NCI-H345 treated with DMSO at 0.1 percent for 48 hours (cell line): Measurements from ENCODE around the gene STOX1.
"Not testable (repeated sequence)": the region's sequence is repeated elsewhere in the genome, so short reads cannot be mapped to it uniquely, and the experiment has no call there.

Experiments used
- DNase-seq: peaks from one replicate; lab custom pipeline; 2025; ENCODE audit not compliant: unreplicated experiment; lab: John Stamatoyannopoulos, UW

STOX1 gene

DNA sequence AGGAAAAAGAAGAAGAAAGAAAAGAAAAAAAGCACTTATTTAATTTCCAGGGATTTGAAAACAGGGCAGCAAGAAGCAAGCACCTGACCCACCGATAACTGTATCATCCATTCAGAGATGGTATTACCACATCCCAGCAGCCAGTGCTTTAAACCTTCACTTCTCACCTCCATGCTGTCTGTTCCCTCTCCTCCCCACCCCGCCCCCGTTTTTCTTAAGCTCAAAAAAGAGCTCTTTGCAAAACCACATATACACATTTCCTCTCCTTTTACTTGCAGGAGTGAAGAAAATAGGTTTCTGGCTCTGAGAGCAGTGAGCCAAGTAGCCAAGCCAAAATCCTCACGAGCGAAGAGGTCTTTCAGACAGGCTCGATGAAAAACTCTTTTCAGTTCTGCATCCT lies 2.2 kb downstream of the STOX1 start:
- no peak for DNase-seq

DNA sequence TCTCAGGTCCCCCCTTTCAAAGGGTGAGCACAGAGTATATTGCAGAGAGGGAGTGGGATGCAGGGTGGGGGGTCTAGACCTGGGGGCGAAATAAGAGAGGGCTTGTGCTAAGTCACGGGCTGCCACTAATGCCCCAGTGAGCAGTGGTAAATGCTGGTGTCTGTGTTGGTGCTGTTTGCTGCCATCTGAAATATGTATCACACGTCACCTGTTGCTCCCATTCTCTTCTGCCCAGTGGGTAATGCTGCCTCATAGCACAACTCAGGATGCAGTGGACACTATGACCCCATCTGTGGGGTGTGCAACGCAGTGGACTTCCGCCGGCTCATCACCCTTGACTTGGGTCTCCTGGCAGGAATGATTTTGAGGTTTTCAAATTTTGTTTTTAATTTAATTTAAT lies 2.6 kb downstream of the STOX1 start:
- DNase-seq, result no peak

DNA sequence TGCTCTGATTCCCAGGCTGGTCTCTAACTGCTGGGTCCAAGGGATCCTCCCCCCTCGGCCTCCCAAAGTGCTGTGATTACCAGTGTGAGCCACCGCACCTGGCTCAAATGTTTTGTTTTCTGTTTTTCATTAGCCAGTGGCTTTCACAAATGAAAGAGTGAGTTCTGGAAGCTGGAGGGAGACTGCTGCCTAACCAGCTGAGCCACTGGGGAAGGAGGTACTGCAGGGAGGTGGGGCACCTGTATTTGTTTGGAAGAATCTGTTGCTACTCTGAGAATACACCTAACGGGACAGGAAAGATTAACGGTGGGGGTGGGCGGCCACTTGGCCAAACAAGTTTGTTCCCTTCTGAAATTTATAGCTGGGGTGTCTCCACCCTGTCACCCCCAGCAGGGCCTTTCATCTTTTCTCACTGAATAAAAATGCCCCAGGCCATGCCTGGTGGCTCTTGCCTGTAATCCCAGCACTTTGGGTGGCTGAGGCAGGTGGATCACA lies 4.7 kb downstream of the STOX1 start:
- DNase-seq, result no peak

DNA sequence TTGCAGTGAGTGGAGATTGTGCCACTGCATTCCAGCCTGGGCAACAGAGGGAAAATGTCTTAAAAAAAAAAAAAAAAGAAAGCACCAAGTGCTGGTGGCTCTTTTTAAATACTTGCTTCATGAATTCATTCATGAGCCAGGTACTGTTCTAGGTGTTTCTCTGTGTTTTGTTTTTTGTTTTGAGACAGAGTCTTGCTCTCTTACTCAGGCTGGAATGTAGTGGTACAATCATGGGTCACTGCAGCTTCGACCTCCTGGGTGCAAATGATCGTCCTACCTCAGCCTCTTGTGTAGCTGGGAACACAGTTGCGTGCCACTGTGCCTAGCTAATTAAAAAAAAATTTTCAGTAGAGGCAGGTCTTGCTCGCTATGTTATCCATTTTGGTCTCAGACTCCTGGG lies 5.3 kb downstream of the STOX1 start:
- DNase-seq, result no peak

DNA sequence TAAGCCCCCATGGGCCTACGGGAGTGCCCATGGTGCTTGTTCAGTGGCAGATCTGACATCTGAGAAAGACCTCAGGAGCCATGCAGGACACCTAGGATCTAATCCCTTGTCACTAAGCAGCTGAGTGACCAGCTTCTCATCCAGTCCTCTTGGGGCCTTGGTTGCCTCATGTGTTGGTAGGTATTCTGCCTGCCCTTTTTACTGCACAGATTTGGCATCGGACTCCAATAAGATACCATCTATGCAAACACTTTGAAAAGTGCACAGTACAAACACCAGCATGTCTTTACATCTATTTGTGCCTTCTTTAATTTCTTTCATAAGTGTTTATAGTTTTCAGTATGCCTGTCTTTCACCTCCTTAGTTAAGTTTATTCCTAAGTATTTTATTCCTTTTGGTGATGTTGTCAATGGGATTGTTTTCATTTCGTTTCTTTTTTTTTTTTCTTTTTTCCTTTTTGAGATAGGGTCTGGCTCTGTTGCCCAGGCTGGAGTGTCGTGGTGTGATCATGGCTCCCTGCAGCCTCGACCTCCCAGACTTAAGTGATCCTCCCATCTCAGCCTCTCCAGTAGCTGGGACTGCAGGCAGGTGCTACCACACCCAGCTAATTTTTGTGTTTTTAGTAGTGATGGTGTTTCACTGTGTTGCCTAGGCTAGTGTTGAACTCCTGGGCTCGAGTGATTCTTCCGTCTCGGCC lies 10.4 kb downstream of the STOX1 start:
- DNase-seq, result no peak

DNA sequence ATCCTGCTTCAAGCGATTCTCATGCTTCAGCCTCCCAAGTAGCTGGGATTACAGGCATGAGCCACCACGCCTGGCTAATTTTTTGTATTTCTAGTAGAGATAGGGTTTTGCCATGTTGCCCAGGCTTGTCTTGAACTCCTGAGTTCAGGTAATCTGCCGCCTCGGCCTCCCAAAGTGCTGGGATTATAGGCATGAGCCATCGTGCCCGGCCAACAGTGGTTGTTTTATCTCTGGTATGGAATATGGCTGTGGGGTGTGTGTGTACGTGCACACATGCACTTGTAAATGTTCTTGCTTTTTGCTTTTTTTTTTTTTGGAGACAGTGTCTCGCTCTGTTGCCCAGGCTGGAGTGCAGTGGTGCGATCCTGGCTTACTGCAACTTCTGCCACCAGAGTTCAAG lies 13.3 kb downstream of the STOX1 start:
- not testable (repeated sequence) for DNase-seq

DNA sequence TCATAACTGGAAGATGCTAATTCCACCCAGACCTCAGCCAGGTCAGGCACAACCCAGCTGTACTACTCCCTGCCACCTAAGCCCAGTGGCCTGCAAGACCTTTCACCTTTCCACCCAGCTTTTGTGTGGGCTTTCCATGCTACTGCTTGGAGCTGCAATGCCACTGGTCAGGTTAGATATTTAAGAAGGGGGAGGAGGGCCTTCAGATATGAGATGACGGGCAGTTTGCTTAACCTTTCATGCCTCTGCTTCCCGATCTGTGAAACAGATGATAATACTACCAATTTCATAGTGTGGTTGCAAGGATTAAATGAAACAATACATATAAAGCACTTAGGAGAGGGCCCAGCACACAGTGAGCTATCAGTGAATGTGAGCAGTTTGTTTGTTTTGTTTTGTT lies 20.9 kb downstream of the STOX1 start:
- no peak for DNase-seq

DNA sequence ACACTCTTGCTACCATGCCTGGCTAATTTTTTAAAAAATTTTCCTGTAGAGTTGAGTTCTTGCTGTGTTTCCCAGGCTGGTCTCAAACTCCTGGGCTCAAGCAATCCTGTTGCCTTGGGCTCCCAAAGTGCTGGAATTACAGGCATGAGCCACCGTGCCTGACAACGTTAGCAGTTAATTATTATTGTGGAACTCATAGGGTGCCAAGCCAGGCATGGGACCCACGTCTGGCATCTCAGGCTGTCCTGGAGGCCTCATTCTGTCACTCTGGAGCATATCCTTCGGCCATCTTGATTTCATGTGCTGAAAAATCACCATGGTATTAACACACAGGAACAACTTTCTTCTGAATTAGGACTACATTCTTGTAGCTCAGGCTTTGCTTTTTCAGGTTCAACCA lies 21.5 kb downstream of the STOX1 start:
- DNase-seq, result no peak

DNA sequence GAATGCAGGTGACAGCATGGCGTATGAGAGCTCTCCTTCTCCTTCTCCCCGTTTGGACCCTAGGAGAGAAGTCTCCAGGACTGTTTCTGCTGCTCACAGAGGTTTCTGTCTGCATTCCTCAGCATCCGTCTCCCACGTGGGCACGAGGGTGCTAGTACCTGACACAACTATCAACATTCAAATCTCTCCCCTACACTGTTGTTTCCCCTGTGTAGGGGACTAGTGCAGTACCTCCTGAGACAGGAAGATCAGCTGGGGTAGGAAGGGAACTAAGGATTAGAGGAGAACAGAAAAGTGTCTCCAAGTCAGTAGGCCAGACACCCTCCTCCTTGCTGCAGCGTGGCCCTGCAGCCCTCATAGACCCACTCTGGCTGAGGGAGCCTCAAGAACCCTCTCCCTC lies 29.0 kb downstream of the STOX1 start:
- DNase-seq, result no peak

DNA sequence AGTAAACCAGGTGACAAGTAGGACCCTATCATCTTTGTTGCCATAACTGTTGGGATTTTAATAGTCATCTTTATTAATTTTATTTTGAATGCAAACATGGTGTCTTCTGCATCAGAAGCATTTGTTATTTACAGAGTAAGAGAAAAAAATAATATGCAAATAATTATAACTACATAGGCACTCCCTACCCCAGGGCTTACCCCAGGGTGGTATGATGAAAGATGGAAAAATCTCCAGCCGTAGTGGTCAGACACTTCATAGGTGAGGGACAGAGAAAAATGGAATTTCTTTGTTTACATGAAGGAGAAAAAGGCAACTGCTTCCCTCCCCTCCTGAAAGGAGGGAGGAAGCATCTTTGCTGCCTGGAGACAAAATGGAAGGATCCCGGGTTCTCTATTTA lies 29.7 kb downstream of the STOX1 start:
- no peak for DNase-seq

DNA sequence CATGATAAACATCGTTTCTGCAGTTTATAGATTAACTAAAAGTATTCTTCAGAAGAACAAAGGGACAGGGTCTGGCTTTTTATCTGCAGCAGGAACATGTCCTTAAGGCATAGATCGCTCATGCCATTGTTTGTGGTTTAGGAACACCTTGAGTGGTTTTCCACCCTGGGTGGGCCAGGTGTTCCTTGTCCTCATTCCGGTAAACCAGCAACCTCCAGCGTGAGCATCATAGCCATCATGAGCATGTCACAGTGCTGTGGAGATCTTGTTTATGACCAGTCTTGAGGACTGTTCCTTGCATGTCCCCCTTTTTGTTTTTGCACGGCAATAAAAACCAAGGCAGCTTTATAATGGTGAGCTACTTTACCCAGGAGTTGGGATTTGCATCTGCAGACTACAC lies 33.9 kb downstream of the STOX1 start:
- DNase-seq, result no peak

DNA sequence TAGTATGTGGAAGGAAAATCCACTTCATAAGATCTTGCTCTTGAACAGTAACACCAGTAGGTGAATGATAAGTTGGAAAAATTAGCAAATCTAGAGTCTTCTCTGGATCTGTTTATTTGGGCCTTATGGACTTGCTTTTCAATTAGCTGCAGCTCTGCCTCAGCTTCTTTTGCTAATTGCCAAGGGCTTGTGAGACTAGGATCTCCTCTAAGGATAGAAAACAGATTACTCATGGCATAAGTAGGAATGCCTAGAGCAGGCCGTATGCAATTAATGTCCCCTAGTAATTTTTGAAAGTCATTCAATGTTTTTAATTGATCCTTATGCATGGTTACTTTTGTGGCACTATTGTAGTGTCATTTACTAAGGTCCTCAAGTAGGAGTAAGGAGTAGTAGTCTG lies 37.3 kb downstream of the STOX1 start:
- DNase-seq, result no peak

DNA sequence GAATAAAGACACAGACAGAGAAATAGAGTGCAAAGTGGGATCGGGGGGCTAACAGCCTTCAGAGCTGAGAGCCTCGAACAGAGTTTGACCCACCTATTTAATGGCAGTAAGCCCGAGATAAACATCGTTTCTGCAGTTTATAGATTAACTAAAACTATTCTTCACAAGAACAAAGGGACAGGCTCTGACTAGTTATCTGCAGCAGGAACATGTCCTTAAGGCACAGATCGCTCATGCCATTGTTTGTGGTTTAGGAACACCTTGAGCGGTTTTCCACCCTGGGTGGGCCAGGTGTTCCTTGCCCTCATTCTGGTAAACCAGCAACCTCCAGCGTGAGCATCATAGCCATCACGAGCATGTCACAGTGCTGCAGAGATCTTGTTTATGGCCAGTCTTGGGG lies 40.8 kb downstream of the STOX1 start:
- DNase-seq, result not testable (repeated sequence)

DNA sequence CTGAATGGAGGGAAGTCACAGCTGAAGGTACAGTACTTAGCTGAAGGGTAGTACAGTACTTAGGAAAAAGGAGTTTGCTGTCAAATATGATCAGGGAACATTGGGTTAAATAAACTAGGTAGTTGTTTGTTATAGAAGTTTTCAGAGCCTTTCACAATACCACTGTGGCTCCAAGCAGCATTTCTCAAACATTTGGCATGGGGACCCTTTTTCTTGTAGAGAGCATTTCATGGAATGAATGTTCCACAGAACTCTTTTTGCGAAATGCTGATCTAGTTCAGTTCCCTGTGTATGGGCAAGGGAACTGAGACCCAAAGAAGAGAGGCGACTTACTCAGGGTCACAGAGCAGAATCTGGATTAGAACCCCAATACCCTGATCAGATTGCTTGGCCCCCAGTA lies 42.3 kb downstream of the STOX1 start:
- DNase-seq, result no peak

DNA sequence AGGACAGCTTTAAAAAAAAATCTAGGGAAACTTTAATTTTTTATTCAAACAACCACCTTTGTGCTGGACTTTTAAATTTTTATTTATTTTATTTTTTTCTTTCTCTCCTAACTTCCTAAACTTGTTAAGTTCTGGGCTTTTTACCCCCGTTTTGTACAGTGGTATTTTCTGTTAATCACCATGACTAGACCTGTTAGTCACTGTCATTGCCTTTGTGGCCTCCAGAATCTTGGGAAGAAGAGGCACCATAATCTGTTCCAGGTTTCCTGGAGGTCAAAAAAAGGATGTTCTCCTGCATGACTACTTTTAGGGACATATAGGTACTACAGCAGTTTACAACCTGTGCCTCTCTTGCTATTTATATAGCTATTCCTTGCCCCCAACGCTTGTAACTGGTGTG lies 42.7 kb downstream of the STOX1 start:
- DNase-seq, result no peak

DNA sequence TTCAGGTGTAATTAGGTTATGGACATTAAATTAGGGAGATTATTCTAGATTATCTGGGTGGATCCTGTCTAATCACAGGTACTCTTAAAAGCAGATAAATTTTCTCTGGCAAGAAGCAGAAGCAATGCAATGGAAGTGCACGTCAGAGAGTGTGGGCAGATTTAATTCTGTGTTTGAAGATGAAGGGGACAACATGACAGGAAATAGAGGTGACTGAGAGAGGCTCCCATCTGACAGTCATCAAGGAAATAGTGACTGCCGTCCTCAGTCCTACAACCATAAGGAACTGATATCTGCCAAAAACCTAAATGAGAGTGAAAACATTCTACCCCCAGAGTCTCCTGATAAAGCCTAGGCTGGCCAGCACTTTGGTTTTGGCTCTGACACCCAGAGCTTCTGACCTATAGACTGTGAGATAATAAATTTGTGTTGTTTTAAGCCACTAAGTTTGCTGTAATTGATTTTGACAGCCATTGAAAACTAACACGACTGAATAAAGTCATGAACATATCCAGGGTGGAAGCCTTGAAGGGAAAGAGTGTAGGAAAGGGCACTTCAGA lies 43.3 kb downstream of the STOX1 start:
- no peak for DNase-seq

DNA sequence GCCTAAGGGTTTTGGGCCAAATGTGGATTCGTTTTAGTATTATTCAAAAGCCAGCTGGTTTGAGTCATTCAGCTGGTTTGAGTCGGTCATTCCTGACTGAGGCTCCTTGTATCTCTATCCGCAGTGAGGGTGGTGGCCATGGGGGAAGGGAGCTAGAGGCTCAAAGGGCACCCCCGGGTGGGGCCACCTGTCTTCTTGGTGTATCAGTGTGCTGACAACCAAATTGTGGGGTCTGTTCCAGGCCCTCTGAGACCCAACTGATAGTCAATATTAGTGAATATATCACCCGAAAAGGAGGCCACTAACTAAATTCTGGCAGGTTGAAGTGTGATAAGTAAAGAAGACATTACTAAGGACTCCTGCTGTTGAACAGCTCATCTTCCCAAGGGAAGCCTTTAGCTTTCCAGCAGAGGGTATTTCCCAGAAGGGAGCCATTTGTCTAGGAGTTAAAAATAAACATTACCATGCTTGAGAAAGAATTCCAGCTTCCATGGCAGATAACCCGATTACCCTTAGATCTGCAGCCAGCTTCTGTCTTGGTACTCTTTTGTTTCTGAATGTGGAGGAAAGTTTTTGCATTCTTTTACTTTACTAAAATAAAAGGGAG lies 43.9 kb downstream of the STOX1 start:
- DNase-seq, result peak; percentile 35

DNA sequence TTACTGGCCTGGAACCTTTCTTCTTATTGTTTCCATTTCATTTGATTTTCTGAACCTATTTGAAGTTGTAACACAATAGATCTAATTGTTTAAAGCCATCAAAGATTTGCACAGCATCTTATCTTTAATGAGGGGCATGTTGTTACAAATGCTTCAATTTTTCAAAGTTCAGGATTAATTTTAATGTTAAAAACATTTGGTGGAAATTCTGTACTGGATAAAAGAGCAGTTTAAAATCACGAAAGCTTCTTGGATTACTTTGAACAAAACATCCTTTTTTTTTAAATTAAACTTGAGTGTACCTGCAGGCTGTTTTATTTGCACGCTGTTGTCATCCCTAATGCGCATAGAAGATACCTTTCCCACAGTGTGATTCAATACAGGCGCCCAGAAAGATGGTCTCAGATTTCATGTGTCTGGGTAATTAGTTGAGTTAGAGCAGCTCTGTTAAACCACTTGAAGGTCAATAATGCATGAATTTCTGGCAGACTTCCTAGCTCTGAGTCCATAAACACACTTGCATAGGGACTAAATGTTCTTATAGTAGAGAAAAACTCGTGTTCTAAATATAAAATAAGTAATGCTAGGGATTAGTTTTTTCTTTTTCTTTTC lies 44.5 kb downstream of the STOX1 start:
- DNase-seq, result peak; percentile 93

DNA sequence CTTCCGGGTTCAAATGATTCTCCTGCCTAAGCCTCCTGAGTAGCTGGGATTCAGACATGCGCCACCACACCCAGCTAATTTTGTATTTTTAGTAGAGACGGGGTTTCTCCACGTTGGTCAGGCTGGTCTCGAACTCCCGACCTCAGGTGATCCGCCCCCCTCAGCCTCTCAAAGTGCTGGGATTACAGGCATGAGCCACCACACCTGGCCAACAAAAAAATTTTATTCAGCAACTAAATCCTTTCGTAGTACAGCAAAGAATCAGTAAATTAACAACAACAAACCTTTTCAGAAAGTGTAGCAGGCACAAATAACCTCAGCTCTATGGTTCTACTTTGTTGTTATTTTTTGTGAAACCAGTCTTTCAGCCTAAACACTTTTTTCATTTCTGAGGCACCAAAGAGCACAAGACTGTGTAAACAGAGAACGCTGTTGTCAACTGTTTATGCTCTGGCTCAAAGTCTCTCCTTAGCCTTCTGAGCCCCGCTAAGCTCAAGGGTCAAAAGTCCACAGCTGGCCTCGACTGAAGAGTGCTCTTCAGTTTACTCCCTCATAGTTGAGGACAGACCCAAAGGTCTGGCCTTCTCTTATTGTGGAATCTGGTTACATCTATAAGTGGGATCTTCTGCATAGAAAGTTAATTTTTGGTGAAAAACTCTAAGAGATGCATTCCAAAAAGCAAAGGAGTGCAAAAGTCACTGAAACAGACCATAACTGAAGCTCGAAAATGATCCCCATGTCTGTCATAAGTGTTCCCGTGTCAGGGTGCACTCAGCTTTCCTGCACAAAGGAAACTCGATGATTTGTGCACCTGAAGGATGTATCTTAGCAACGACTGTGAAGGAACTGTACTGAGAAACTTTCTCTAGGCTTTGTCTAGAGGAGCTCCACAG lies 49.2 kb downstream of the STOX1 start:
- DNase-seq, result no peak

DNA sequence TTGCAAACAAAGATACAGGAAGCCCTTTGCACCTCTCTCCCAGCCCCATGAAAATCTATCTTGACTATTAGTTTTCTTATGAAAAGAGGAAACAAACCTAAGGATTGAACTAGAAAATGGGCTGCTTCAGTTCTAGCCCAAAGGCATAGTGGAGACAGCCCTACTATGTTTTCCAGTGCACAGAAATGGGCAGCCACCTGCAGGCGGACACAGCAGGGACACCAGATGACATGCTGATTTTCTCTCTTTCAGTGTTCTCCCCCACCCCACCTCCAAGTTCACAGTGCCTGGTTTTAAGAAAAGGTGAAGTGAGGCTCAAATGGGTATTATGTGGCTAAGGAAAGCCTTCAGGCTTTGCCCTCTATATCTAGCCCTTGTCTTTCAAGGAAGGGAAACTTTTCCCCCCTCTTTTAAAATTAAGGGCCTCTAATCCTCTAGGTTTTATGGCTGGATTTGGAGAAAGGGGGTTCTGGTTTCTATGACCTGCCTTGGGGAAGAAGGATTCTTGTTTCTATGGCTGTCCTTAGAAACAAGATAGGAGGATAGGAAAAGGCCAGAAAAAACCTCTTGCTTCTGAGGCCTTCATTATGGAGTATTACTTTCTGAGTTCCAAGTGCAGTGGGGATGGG lies 50.3 kb downstream of the STOX1 start:
- DNase-seq, result no peak

DNA sequence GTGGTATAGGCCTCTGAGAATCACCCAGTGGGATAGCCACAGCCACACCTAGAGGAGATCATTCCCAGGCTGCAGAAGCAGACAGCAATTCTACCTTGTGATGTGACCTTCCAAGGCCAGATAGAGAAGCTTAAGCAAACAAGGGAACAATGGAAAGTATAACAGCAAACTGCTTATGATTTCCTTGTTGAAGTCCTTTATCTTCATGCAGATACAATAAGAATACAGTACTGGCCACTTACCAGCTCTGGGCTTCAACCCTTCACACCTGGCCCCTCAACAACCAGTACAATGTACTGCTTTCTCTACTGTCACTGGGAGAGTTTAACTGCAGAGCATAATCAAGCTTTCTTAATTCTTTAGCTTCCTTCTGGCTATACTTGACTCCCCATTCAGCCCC lies 51.2 kb downstream of the STOX1 start:
- DNase-seq, result no peak
